H1 (cell line): ENCODE measurements around the gene SCAPER. TPM values are rescaled to one million over a fixed set of nuclear protein-coding genes. Genes with fewer than 3 reads are reported as not detected.

Experiments used
- CTCF ChIA-PET: fragments of 300-600 bp; sonication (Branson Sonifier 250); formaldehyde crosslinking; loops from one replicate; lab custom pipeline; 2021; ENCODE audit not compliant: partially characterized antibody; lab: Charles Lee
- POLR2A ChIA-PET: fragments of 300-600 bp; sonication (Branson Sonifier 250); formaldehyde crosslinking; loops from one replicate; lab custom pipeline; 2021; ENCODE audit warnings: inconsistent platforms; ENCODE audit not compliant: partially characterized antibody; lab: Charles Lee
- DNase-seq, 2 experiments: peaks; one replicate each; pipeline versions ENCODE4 v3.0.0 to v3.0.0-alpha.2; 2010 to 2022; ENCODE audit warnings: low spot score in 2 of 2, low read depth in 1 of 2, mixed read lengths in 1 of 2
- FAIRE-seq: peaks from 2 replicates; lab custom pipeline; 2011; peaks lifted over from hg19 to GRCh38; lab: Jason Lieb, UNC
- H2AFZ ChIP-seq: 2 replicates; pipeline ENCODE4 v1.8.1; 2012; ENCODE audit warnings: low read length, inconsistent platforms
- H2AK5ac ChIP-seq: 2 replicates; pipeline ENCODE4 v1.6.1; 2013; ENCODE audit warnings: low read depth, low read length
- H2BK120ac ChIP-seq: replicated peaks from 2 replicates; pipeline ENCODE3; 2013; ENCODE audit warnings: low read depth, low read length, inconsistent platforms
- H2BK12ac ChIP-seq: 2 replicates; pipeline ENCODE4 v1.6.1; 2013; ENCODE audit warnings: low read depth, low read length
- H2BK15ac ChIP-seq: 2 replicates; pipeline ENCODE4 v1.6.1; 2013; ENCODE audit warnings: low read length
- H2BK20ac ChIP-seq: 2 replicates; pipeline ENCODE4 v1.6.1; 2013; ENCODE audit warnings: low read length
- H2BK5ac ChIP-seq: 2 replicates; pipeline ENCODE4 v1.6.1; 2013; ENCODE audit warnings: low read depth, low read length
- H3K14ac ChIP-seq: 2 replicates; pipeline ENCODE4 v1.6.1; 2013; ENCODE audit warnings: inconsistent platforms; ENCODE audit not compliant: insufficient read length
- H3K18ac ChIP-seq: 2 replicates; pipeline ENCODE4 v1.6.1; 2013; ENCODE audit warnings: low read length; ENCODE audit errors: extremely low read depth
- H3K23ac ChIP-seq: 2 replicates; pipeline ENCODE4 v1.6.1; 2013; ENCODE audit warnings: inconsistent platforms; ENCODE audit not compliant: insufficient read length
- H3K23me2 ChIP-seq: 2 replicates; pipeline ENCODE4 v1.6.1; 2013; ENCODE audit warnings: low read depth, low read length
- H3K27ac ChIP-seq: 2 replicates; pipeline ENCODE4 v1.6.1; 2011; ENCODE audit warnings: low read depth, low read length, inconsistent platforms
- H3K27me3 ChIP-seq, 4 experiments: replicated peaks in 1 of 4; 1 replicate in 1 of 4; 2 replicates in 3 of 4; pipeline versions ENCODE4 v1.6.1 to v1.8.1; 2011 to 2013; ENCODE audit warnings: low read length in 3 of 4, mild to moderate bottlenecking in 3 of 4, inconsistent platforms in 2 of 4, mixed read lengths in 2 of 4, moderate library complexity in 1 of 4; ENCODE audit not compliant: control insufficient read depth in 3 of 4, insufficient read depth in 3 of 4; ENCODE audit errors: extremely low read depth in 1 of 4
- H3K36me3 ChIP-seq, 4 experiments: 2 replicates each; pipeline versions ENCODE4 v1.6.1 to v1.8.1; 2011 to 2013; ENCODE audit warnings: mild to moderate bottlenecking in 4 of 4, low read length in 3 of 4, moderate library complexity in 2 of 4, control low read depth in 1 of 4, inconsistent platforms in 1 of 4; ENCODE audit not compliant: insufficient read depth in 4 of 4, control insufficient read depth in 2 of 4
- H3K4ac ChIP-seq: replicated peaks from 2 replicates; pipeline ENCODE3; 2013; ENCODE audit warnings: low read length, low read depth, mixed read lengths, inconsistent platforms; ENCODE audit not compliant: insufficient read length
- H3K4me1 ChIP-seq, 4 experiments: replicated peaks in 1 of 4; 1 replicate in 1 of 4; 2 replicates in 3 of 4; pipeline versions ENCODE4 v1.6.1 to v1.8.1; 2011 to 2013; ENCODE audit warnings: low read length in 3 of 4, inconsistent platforms in 2 of 4, mixed read lengths in 1 of 4; ENCODE audit not compliant: insufficient read depth in 4 of 4, control insufficient read depth in 3 of 4
- H3K4me2 ChIP-seq, 2 experiments: 2 replicates each; pipeline versions ENCODE4 v1.6.1 to v1.8.1; 2011 to 2013; ENCODE audit warnings: low read depth in 2 of 2, low read length in 2 of 2, control low read depth in 1 of 2, inconsistent platforms in 1 of 2, mild to moderate bottlenecking in 1 of 2; ENCODE audit not compliant: insufficient read depth in 1 of 2
- H3K4me3 ChIP-seq, 4 experiments: fragments of 200-600, 300-600 bp in 1 of 4; sonication (generic), shearing (Covaris generic), sonication (Bioruptor Twin) in 1 of 4; 2 replicates each; pipeline versions ENCODE4 v1.5.1 to v1.8.1; 2011 to 2016; ENCODE audit warnings: low read length in 4 of 4, low read depth in 3 of 4, control low read depth in 2 of 4, inconsistent platforms in 2 of 4, mild to moderate bottlenecking in 2 of 4, mixed read lengths in 1 of 4, moderate library complexity in 1 of 4; ENCODE audit not compliant: insufficient read depth in 2 of 4; ENCODE audit errors: extremely low read depth in 1 of 4
- H3K56ac ChIP-seq: replicated peaks from 2 replicates; pipeline ENCODE3; 2013; ENCODE audit warnings: low read depth, mild to moderate bottlenecking, mixed read lengths, low read length, inconsistent platforms; ENCODE audit not compliant: insufficient read length
- H3K79me1 ChIP-seq: 2 replicates; pipeline ENCODE4 v1.6.1; 2013; ENCODE audit warnings: low read depth, low read length, control low read depth
- H3K79me2 ChIP-seq, 2 experiments: 2 replicates each; pipeline versions ENCODE4 v1.6.1 to v1.8.1; 2012 to 2013; ENCODE audit warnings: low read length in 2 of 2, mild to moderate bottlenecking in 2 of 2, inconsistent platforms in 1 of 2; ENCODE audit not compliant: insufficient read depth in 2 of 2, control insufficient read depth in 1 of 2
- H3K9ac ChIP-seq, 4 experiments: replicated peaks in 1 of 4; 1 replicate in 1 of 4; 2 replicates in 3 of 4; pipeline versions ENCODE4 v1.6.1 to v1.8.1; 2011 to 2013; ENCODE audit warnings: low read depth in 3 of 4, low read length in 3 of 4, control low read depth in 2 of 4, mild to moderate bottlenecking in 2 of 4, moderate library complexity in 2 of 4, inconsistent platforms in 1 of 4; ENCODE audit errors: extremely low read depth in 1 of 4
- H3K9me3 ChIP-seq, 2 experiments: 2 replicates each; pipeline versions ENCODE4 v1.6.1 to v1.8.1; 2012 to 2013; ENCODE audit warnings: mild to moderate bottlenecking in 2 of 2, moderate library complexity in 2 of 2, control low read depth in 1 of 2, inconsistent platforms in 1 of 2, low read depth in 1 of 2, low read length in 1 of 2, mixed read lengths in 1 of 2; ENCODE audit not compliant: insufficient read depth in 2 of 2
- H4K20me1 ChIP-seq, 2 experiments: replicated peaks in 1 of 2; 2 replicates each; pipeline versions ENCODE3 to v1.8.1; 2011 to 2013; ENCODE audit warnings: inconsistent platforms in 2 of 2, low read length in 2 of 2, mild to moderate bottlenecking in 1 of 2; ENCODE audit not compliant: insufficient read depth in 2 of 2, control insufficient read depth in 1 of 2
- H4K5ac ChIP-seq: 2 replicates; pipeline ENCODE4 v1.6.1; 2013; ENCODE audit warnings: low read length, low read depth, mixed read lengths, inconsistent platforms; ENCODE audit not compliant: insufficient read length
- H4K8ac ChIP-seq: 2 replicates; pipeline ENCODE4 v1.8.0; 2013; ENCODE audit warnings: mild to moderate bottlenecking, moderate library complexity, low read length, inconsistent platforms; ENCODE audit not compliant: insufficient read depth; ENCODE audit errors: extremely low read depth
- H4K91ac ChIP-seq: replicated peaks from 2 replicates; pipeline ENCODE3; 2013; ENCODE audit warnings: low read length, mixed read lengths, inconsistent platforms; ENCODE audit not compliant: insufficient read length
- JUND ChIP-seq: IDR thresholded peaks from 2 replicates; pipeline ENCODE4 v1.6.1; 2011; ENCODE audit warnings: mild to moderate bottlenecking, improper control_type of control experiment, low read length
- SIRT6 ChIP-seq: IDR thresholded peaks from one replicate; pipeline ENCODE4 v1.7.1; 2012; ENCODE audit warnings: low read length, inconsistent platforms
- TCF12 ChIP-seq: IDR thresholded peaks from 2 replicates; pipeline ENCODE4 v1.6.1; 2011; ENCODE audit warnings: low read depth, mild to moderate bottlenecking, low read length
- polyA plus RNA-seq, 7 experiments: library from polyadenylated mRNA; depleted of rRNA in 3 of 7; stranded (reverse) in 5 of 7; unstranded in 2 of 7; fragments of >200 nt in 5 of 7; fragments of 200-250 nt in 2 of 7; gene quantifications; 1 replicate in 5 of 7; 2 replicates in 1 of 7; 4 replicates in 1 of 7; pipeline versions ENCODE4 v1.2.1 to v1.2.3, GENCODE V29; 2011 to 2013; ENCODE audit warnings: missing spikeins in 2 of 7, mixed read lengths in 2 of 7
- total RNA-seq: library from RNA; stranded (reverse); fragmentation: NEBNext Ultra II Directional; extraction: Animal tissue kit (Norgen Biotek cat#: 25700); gene quantifications from 2 replicates; pipeline ENCODE4 v1.2.1, GENCODE V29; 2021

SCAPER gene
- total and polyA plus RNA-seq, 2 of the 8 experiments (the other 6 are each of a cell fraction or from before 2014, with no cell fraction given) = 1.6 to 6.8 TPM

DNA sequence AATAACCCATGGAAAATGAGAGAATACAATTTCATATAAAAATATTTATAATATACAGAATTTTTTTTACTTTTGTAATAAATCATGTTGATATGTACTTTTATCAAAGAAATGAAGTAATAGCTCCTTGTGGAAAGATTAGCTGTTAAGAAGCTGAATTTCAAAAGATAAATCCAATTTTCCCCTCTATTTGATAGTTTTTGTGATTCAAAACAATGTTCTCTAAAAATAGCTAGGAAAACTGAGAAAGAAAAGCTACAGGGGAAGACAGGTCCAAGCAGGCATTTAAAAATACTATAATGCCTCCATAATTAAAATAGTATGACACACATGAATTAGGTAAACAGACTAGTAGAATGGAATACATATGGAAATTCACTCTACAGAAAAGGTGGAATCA lies 44.9 kb downstream of the SCAPER start:
- no peak for DNase-seq
- Histone ChIP-seq H3K36me3 (no peaks in the 10 kb centered on the region), H3K4me2 (no peak overlapping the region), H3K23me2 (no peaks in the 10 kb centered on the region), H3K9me3 (no peaks in the 10 kb centered on the region), H4K5ac (no peak overlapping the region), H2AK5ac (no peak overlapping the region), H2BK5ac (no peak overlapping the region), H4K91ac (no peak overlapping the region), H2AFZ (no peak overlapping the region), H2BK20ac (no peak overlapping the region), H3K4me1 (no peaks in the 10 kb centered on the region), H3K27me3 (no peaks in the 10 kb centered on the region), H3K27ac (no peak overlapping the region), H3K18ac (no peak overlapping the region), H3K79me2 (no peaks in the 10 kb centered on the region), H3K4ac (no peak overlapping the region), H3K14ac (no peak overlapping the region), H2BK120ac (no peak overlapping the region), H2BK12ac (no peak overlapping the region), H3K79me1 (no peaks in the 10 kb centered on the region), H4K8ac (no peak overlapping the region), H4K20me1 (no peaks in the 10 kb centered on the region), H3K23ac (no peak overlapping the region), H2BK15ac (no peak overlapping the region), H3K9ac (no peak overlapping the region), H3K4me3 (no peak overlapping the region), H3K56ac (no peak overlapping the region)
- no peak for FAIRE-seq
- ChIA-PET POLR2A (no interaction called here), CTCF (no interaction called here)
- TF ChIP-seq TCF12 (no peak), JUND (no peak), SIRT6 (no peak)
